AG09309 (cell line): ENCODE data around the gene RUNX2.
"Not testable (repeated sequence)": the region's sequence is repeated elsewhere in the genome, so short reads cannot be mapped to it uniquely, and the experiment has no call there.

Experiments
- DNase-seq: peaks from one replicate; pipeline ENCODE4 v3.0.0-alpha.2; 2010; ENCODE audit warnings: low read depth
- H3K4me3 ChIP-seq: 2 replicates; pipeline ENCODE4 v1.5.1; 2011; ENCODE audit warnings: mild to moderate bottlenecking, low read depth, low read length, moderate library complexity; ENCODE audit not compliant: control insufficient read depth
- TF ChIP-seq, protein P1 (sequence below): IDR thresholded peaks from 2 replicates; pipeline ENCODE4 v1.5.1; 2011; ENCODE audit warnings: mild to moderate bottlenecking, low read depth, low read length, inconsistent platforms; ENCODE audit not compliant: insufficient read depth, control insufficient read depth; ENCODE audit errors: missing control alignments

Gene RUNX2

DNA sequence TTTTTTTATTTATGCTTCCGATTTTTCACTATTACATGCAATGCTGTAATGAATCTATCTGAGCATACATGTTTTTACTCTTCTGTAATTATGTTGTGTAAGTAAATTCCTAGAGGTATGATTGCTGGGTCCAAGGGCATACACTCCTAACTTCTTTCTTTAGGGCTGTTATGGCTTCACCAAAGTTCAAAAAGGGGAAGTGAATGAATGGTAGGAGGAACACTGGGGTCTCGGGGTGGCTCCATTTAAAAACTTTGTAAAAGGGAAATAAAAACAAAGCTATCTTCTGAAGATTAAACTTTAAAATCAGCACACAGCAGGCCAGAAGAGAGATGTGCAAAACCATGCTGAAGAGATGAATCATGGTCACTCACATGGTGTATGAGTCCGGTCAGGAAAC is 338.7 kb downstream of the RUNX2 start:
- H3K4me3 ChIP-seq: no peak overlapping the region
- no peak for DNase-seq
- TF ChIP-seq, protein P1, sequence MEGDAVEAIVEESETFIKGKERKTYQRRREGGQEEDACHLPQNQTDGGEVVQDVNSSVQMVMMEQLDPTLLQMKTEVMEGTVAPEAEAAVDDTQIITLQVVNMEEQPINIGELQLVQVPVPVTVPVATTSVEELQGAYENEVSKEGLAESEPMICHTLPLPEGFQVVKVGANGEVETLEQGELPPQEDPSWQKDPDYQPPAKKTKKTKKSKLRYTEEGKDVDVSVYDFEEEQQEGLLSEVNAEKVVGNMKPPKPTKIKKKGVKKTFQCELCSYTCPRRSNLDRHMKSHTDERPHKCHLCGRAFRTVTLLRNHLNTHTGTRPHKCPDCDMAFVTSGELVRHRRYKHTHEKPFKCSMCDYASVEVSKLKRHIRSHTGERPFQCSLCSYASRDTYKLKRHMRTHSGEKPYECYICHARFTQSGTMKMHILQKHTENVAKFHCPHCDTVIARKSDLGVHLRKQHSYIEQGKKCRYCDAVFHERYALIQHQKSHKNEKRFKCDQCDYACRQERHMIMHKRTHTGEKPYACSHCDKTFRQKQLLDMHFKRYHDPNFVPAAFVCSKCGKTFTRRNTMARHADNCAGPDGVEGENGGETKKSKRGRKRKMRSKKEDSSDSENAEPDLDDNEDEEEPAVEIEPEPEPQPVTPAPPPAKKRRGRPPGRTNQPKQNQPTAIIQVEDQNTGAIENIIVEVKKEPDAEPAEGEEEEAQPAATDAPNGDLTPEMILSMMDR: no peak

DNA sequence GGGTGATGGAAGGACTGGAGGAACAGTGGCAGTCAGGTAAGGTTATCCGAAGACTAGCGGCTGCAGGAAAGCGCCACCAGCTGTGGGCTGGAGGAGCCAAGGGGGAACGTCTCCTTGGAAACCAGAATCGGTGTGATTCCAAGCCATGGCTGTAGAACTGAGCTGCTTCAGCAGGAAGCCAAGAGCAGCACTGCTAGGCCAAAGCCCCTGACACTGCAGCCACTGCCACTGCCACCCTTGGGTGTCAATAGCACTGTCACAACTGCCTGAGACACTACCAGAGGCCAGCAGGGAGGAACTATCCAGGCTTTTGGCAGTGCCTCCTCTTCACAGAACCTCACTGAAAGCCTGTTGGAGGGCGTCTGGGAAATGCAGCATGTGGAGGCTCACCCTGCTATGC is 339.2 kb downstream of the RUNX2 start:
- TF ChIP-seq, protein P1: no peak
- no peak overlapping the region for H3K4me3 ChIP-seq
- no peak for DNase-seq

DNA sequence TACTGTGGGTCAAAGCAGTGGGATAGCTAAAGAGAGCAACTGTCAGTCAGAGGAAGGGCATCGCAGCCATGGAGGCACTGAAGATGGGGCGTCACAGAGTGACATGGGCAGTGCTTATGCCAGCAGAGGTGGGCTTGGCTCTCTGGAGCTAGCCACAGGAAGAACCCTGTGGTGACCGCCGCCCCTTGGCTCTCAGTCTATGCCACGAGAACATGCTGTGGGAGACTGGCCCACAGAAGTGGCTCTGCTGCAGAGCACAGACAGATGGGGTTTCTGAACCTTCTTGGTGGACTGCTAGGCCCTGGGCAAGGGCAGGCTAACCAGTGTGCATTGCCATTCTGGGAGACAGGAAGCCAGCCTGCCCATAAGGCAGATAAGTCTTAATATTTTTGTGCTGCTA is 339.6 kb downstream of the RUNX2 start:
- H3K4me3 ChIP-seq: no peak overlapping the region
- TF ChIP-seq, protein P1: no peak
- no peak for DNase-seq

DNA sequence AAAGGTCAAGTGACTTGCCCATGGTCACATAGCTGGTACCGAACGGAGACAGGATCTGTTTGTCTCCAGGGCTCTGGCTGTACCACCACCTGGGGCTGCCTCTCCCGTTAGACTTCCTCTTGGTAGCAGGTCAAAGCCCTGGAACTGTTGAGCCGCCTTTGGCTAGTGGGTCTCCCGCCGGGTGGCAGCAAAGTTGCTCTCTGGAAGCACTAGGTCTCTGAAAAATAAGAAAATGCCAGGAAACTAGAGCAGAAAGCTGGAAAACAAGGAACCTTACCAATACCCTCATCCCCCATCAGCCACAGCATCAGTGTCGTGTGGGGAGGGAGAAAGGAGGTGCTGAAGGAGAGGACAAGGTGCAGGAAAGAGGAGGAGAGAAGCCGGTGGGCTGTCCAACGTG is 340.6 kb downstream of the RUNX2 start:
- no peak overlapping the region for H3K4me3 ChIP-seq
- TF ChIP-seq, protein P1: no peak
- no peak for DNase-seq

DNA sequence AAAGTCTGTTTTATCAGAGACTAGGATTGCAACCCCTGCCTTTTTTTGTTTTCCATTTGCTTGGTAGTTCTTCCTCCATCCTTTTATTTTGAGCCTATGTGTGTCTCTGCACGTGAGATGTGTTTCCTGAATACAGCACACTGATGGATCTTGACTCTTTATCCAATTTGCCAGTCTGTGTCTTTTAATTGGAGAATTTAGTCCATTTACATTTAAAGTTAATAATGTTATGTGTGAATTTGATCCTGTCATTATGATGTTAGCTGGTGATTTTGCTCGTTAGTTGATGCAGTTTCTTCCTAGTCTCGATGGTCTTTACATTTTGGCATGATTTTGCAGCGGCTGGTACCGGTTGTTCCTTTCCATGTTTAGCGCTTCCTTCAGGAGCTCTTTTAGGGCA is 345.0 kb downstream of the RUNX2 start:
- H3K4me3 ChIP-seq, DNase-seq: not testable (repeated sequence)

DNA sequence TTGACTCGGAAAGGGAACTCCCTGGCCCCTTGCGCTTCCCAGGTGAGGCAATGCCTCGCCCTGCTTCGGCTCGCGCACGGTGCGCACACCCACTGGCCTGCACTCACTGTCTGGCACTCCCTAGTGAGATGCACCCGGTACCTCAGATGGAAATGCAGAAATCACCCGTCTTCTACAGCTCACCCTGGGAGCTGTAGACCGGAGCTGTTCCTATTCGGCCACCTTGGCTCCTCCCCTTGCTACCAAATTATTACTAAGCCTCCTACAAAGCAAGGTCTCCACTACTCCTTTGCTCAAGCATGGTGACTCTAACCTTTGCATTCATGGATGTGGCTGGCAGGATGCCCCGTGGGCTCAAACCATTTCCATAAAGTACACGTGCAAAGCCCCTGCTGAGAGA is 347.0 kb downstream of the RUNX2 start:
- H3K4me3 ChIP-seq, DNase-seq: not testable (repeated sequence)

DNA sequence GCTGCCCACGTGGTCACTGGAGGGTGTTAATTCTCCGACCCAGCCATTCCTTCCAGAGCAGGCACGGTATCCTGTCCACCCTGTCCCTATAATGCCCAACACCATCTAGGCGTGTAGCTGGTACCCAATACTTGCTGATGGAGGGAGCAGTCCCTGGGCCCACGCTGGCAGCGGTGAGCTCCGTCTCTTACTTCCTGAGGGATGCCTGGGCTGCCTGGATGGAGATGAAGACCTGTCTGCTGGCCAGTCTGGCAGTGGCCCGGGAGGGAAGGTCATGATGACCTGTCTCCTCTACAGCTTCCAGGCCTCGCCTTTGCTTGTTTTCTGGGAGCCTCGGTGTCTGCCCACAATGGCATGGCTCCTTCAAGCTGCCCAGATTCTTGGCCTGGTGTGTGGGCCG is 347.5 kb downstream of the RUNX2 start:
- H3K4me3 ChIP-seq: no peak overlapping the region
- no peak for DNase-seq
- TF ChIP-seq, protein P1: no peak

DNA sequence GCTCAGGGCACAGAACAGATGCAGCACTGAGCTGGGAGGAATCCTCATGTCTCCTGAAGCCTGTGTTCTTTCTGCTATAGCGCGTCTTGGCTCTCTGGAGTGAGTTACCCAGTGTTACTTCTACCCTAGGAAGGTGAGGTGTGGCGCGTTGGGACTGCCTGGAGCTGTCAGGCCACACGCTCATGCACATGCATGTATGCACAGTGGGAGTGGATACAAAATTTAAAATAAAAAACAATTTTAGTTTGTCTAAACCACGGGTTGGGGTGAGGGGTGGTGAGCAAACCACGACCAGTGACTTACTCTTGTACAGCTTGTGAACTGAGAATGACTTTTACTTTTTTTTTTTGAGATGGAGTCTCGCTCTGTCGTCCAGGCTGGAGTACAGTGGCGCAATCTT is 348.2 kb downstream of the RUNX2 start:
- TF ChIP-seq, protein P1: no peak
- no peak for DNase-seq
- no peak overlapping the region for H3K4me3 ChIP-seq
